Vagina (tissue), 2 donors: Measurements from ENCODE around the gene OGDH.

Experiments used
- POLR2A ChIP-seq, 2 donors: fragments of 450-650 bp; IDR thresholded peaks; one replicate each; pipeline ENCODE4 v1.6.1; 2017; ENCODE audit warnings: antibody characterized with exemption in 2 of 2, mild to moderate bottlenecking in 2 of 2, moderate library complexity in 2 of 2
- POLR2AphosphoS5 ChIP-seq, 2 donors: sonication (generic); formaldehyde crosslinking; IDR thresholded peaks; one replicate each; pipeline ENCODE4 v1.9.0; 2017; ENCODE audit warnings: antibody characterized with exemption in 2 of 2, mild to moderate bottlenecking in 2 of 2, low read depth in 1 of 2; ENCODE audit not compliant: insufficient read depth in 1 of 2
- TF ChIP-seq, protein P1 (sequence below), 3 experiments: fragments of 450-650 bp in 2 of 3; fragments of 200-600 bp in 1 of 3; sonication (generic) in 1 of 3; IDR thresholded peaks; one replicate each; pipeline ENCODE4 v1.5.1; 2017 to 2019; ENCODE audit warnings: antibody characterized with exemption in 3 of 3, mild to moderate bottlenecking in 2 of 3, moderate library complexity in 2 of 3

DNA sequence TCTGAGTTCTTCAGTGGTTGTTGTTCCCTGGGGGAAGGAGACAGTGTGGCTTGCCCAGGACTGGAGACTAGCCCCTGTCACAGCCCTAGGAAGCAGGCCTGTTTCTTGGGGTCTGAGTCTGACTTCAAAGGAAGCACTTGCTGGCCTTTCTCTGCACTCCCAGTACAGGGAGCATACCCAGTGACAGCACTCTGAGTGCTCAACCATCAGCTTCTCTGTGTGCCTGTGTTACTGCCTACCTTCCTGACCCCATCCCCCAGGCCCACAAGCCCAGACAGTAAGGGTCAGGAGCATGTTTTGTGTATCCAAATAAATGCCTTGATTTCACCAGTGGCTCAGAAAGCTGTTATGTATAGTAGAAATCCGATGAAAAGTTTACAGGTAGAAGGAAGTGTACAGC, 48.9 kb downstream of the OGDH start:
- TF ChIP-seq, protein P1, sequence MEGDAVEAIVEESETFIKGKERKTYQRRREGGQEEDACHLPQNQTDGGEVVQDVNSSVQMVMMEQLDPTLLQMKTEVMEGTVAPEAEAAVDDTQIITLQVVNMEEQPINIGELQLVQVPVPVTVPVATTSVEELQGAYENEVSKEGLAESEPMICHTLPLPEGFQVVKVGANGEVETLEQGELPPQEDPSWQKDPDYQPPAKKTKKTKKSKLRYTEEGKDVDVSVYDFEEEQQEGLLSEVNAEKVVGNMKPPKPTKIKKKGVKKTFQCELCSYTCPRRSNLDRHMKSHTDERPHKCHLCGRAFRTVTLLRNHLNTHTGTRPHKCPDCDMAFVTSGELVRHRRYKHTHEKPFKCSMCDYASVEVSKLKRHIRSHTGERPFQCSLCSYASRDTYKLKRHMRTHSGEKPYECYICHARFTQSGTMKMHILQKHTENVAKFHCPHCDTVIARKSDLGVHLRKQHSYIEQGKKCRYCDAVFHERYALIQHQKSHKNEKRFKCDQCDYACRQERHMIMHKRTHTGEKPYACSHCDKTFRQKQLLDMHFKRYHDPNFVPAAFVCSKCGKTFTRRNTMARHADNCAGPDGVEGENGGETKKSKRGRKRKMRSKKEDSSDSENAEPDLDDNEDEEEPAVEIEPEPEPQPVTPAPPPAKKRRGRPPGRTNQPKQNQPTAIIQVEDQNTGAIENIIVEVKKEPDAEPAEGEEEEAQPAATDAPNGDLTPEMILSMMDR (IDR thresholded peaks at IDR 0.05), result no peak
- no peak for TF ChIP-seq POLR2A (IDR thresholded peaks at IDR 0.05)
- no peak for TF ChIP-seq POLR2AphosphoS5 (IDR thresholded peaks at IDR 0.05; ENCODE audit: insufficient read depth in 1 of 2, low read depth in 1 of 2)
